HepG2 (cell line): Measurements from ENCODE around the gene JPH4. TPM values are rescaled to one million over a fixed set of nuclear protein-coding genes. Genes with fewer than 3 reads are reported as not detected.

Source experiments
- AGO2 ChIP-seq: fragments of 200-400 bp; formaldehyde crosslinking; optimal IDR thresholded peaks from 2 replicates; pipeline ENCODE3; 2017; ENCODE audit warnings: mild to moderate bottlenecking, low read depth, low read length, moderate library complexity
- CREM ChIP-seq, 2 experiments: sonication (generic) in 1 of 2; formaldehyde crosslinking in 1 of 2; IDR thresholded peaks; 2 replicates each; pipeline versions ENCODE4 v1.4.0 to v1.6.1; 2016 to 2020; ENCODE audit warnings: antibody characterized with exemption in 1 of 2, mild to moderate bottlenecking in 1 of 2, missing genetic modification reagents in 1 of 2
- FOSL1 ChIP-seq: sonication (generic); formaldehyde crosslinking; IDR thresholded peaks from 2 replicates; pipeline ENCODE4 v1.9.0; 2021; ENCODE audit warnings: missing genetic modification reagents, borderline replicate concordance
- HNRNPH1 ChIP-seq: fragments of 200-400 bp; formaldehyde crosslinking; optimal IDR thresholded peaks from 2 replicates; pipeline ENCODE3; 2017; ENCODE audit warnings: mild to moderate bottlenecking, low read depth, low read length
- KAT7 ChIP-seq: IDR thresholded peaks from 2 replicates; pipeline ENCODE4 v1.6.1; 2018; ENCODE audit warnings: borderline replicate concordance, missing compliant biosample characterization
- NFATC3 ChIP-seq: sonication (generic); formaldehyde crosslinking; IDR thresholded peaks from 2 replicates; pipeline ENCODE4 v1.5.1; 2020; ENCODE audit warnings: mild to moderate bottlenecking, missing genetic modification reagents
- NFYB ChIP-seq: sonication (generic); formaldehyde crosslinking; IDR thresholded peaks from 2 replicates; pipeline ENCODE4 v1.4.0; 2020; ENCODE audit warnings: missing genetic modification reagents
- PCBP2 ChIP-seq: fragments of 200-400 bp; formaldehyde crosslinking; optimal IDR thresholded peaks from 2 replicates; pipeline ENCODE3; 2018; ENCODE audit warnings: low read length, low read depth; ENCODE audit not compliant: poor library complexity, severe bottlenecking
- PRMT3 ChIP-seq: sonication (generic); formaldehyde crosslinking; IDR thresholded peaks from 2 replicates; pipeline ENCODE4 v1.8.1; 2022; ENCODE audit warnings: low read depth, mild to moderate bottlenecking, moderate library complexity, missing genetic modification reagents, borderline replicate concordance
- SIN3A ChIP-seq: IDR thresholded peaks from 2 replicates; pipeline ENCODE4 v1.6.1; 2011; ENCODE audit warnings: low read depth, mild to moderate bottlenecking, control low read depth, low read length, borderline replicate concordance
- TBX3 ChIP-seq: fragments of 450-650 bp; IDR thresholded peaks from 2 replicates; pipeline ENCODE4 v1.6.1; 2017; ENCODE audit warnings: antibody characterized with exemption, mild to moderate bottlenecking, inconsistent platforms, borderline replicate concordance
- TRIM24 ChIP-seq: sonication (generic); formaldehyde crosslinking; IDR thresholded peaks from 2 replicates; pipeline ENCODE4 v1.8.0; 2022; ENCODE audit warnings: mild to moderate bottlenecking, missing genetic modification reagents
- ZFAT ChIP-seq: sonication (generic); formaldehyde crosslinking; conservative IDR thresholded peaks from 2 replicates; pipeline ENCODE4 v1.8.1; 2023; ENCODE audit warnings: missing genetic modification reagents, inconsistent platforms
- ZFP90 ChIP-seq: sonication (generic); formaldehyde crosslinking; IDR thresholded peaks from 2 replicates; pipeline ENCODE4 v1.8.0; 2022; ENCODE audit warnings: missing genetic modification reagents, mild to moderate bottlenecking, inconsistent platforms, borderline replicate concordance
- ZKSCAN1 ChIP-seq: fragments of 150-350 bp; IDR thresholded peaks from 2 replicates; pipeline ENCODE4 v1.6.1; 2014; ENCODE audit warnings: low read length
- ZNF564 ChIP-seq: sonication (generic); formaldehyde crosslinking; IDR thresholded peaks from 2 replicates; pipeline ENCODE4 v1.8.1; 2023; ENCODE audit warnings: mild to moderate bottlenecking, missing genetic modification reagents
- ZNF652 ChIP-seq: IDR thresholded peaks from 2 replicates; pipeline ENCODE4 v1.6.1; 2016; ENCODE audit warnings: low read depth, borderline replicate concordance
- ZNF782 ChIP-seq: sonication (generic); formaldehyde crosslinking; IDR thresholded peaks from 2 replicates; pipeline ENCODE4 v1.4.0; 2020; ENCODE audit warnings: missing genetic modification reagents, mild to moderate bottlenecking, borderline replicate concordance
- polyA plus RNA-seq, 8 experiments: library from polyadenylated mRNA; depleted of rRNA in 3 of 8; stranded (reverse) in 7 of 8; unstranded in 1 of 8; fragments of >200 nt; fragmentation: Illumina TruSeq in 4 of 8; extraction: Trizol in 4 of 8; gene quantifications; 2 replicates each; pipeline versions ENCODE4 v1.2.1 to v1.2.3, GENCODE V29; 2011 to 2016; ENCODE audit warnings: low read depth in 4 of 8, missing spikeins in 1 of 8, mixed read lengths in 1 of 8; ENCODE audit not compliant: insufficient read depth in 1 of 8
- total RNA-seq, 5 experiments: library from RNA; depleted of rRNA; stranded (reverse); fragments of >200 nt; fragmentation: Illumina TruSeq; extraction: Trizol; gene quantifications; 2 replicates each; pipeline ENCODE4 v1.2.3, GENCODE V29; 2016; ENCODE audit warnings: low read depth in 1 of 5
- TF ChIP-seq, protein P1 (sequence below): sonication (generic); formaldehyde crosslinking; IDR thresholded peaks from 2 replicates; pipeline ENCODE4 v1.5.0; 2020; ENCODE audit warnings: mild to moderate bottlenecking, missing genetic modification reagents
- TF ChIP-seq, protein P2 (sequence below): sonication (generic); formaldehyde crosslinking; IDR thresholded peaks from 2 replicates; pipeline ENCODE4 v1.4.0; 2020; ENCODE audit warnings: missing genetic modification reagents; ENCODE audit errors: not compliant biosample characterization
- TF ChIP-seq, protein P3 (sequence below): sonication (generic); formaldehyde crosslinking; IDR thresholded peaks from 2 replicates; pipeline ENCODE4 v1.9.0; 2022; ENCODE audit warnings: missing genetic modification reagents, mild to moderate bottlenecking, borderline replicate concordance
- TF ChIP-seq, protein P4 (sequence below), 2 experiments: fragments of 450-650 bp in 1 of 2; sonication (generic) in 1 of 2; formaldehyde crosslinking; IDR thresholded peaks; 2 replicates each; pipeline versions ENCODE4 v1.5.0 to v1.8.0; 2020 to 2022; ENCODE audit warnings: mild to moderate bottlenecking in 1 of 2, missing genetic modification reagents in 1 of 2

The JPH4 gene
- total and polyA plus RNA-seq, 2 of the 13 experiments (the other 11 are each of a cell fraction or from before 2014, with no cell fraction given) = 0.08 to 0.22 TPM

DNA sequence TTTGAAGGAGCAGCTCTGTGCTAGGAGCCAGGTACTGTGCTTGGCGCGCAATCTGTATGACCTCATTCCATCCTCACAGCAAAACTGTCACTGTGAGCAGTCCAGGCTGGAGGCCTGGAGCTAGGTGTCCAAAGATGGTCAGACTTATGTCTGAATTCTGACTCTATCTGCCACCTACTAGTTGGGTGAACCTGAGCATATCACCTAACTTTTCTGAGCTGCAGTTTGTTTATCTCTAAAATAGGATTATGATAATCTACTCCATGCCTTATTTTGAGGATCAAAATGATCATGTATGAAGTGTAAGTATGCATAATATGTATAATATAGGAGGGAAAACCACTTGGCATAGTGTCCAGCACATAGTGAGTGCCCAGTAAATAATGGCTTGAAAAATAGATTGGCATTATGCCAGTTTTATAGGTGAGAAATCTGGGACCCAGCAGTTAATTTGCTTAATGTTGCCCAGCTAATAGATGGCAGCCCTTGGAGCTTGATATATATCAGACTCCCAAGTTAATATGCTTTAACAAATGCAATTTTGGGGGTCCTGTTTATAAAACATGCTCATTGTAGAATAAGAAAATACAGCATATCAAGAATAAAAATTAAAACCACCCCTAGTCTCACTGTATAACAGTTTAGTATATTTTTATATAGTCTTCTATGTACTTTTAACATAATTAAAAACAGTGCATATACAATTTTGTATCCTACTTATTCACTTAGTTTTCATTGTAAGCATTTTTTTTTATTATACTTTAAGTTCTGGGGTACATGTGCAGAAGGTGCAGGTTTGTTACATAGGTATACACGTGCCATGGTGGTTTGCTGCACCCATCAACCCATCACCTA is 4.5 kb upstream of the JPH4 start (continued):
- TF ChIP-seq, protein P1, sequence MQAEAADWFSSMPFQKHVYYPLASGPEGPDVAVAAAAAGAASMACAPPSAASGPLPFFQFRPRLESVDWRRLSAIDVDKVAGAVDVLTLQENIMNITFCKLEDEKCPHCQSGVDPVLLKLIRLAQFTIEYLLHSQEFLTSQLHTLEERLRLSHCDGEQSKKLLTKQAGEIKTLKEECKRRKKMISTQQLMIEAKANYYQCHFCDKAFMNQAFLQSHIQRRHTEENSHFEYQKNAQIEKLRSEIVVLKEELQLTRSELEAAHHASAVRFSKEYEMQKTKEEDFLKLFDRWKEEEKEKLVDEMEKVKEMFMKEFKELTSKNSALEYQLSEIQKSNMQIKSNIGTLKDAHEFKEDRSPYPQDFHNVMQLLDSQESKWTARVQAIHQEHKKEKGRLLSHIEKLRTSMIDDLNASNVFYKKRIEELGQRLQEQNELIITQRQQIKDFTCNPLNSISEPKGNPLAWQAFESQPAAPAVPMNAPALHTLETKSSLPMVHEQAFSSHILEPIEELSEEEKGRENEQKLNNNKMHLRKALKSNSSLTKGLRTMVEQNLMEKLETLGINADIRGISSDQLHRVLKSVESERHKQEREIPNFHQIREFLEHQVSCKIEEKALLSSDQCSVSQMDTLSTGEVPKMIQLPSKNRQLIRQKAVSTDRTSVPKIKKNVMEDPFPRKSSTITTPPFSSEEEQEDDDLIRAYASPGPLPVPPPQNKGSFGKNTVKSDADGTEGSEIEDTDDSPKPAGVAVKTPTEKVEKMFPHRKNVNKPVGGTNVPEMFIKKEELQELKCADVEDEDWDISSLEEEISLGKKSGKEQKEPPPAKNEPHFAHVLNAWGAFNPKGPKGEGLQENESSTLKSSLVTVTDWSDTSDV = no peak
- TF ChIP-seq, protein P2, sequence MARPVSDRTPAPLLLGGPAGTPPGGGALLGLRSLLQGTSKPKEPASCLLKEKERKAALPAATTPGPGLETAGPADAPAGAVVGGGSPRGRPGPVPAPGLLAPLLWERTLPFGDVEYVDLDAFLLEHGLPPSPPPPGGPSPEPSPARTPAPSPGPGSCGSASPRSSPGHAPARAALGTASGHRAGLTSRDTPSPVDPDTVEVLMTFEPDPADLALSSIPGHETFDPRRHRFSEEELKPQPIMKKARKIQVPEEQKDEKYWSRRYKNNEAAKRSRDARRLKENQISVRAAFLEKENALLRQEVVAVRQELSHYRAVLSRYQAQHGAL (CRISPR knock-in tag) = no peak
- TF ChIP-seq TRIM24 (CRISPR knock-in tag) = 0 out of 2 replicates have a peak, but pooled peaks have one; percentile 22
- TF ChIP-seq TBX3 = no peak
- no peak for TF ChIP-seq ZNF652 (CRISPR knock-in tag)
- TF ChIP-seq FOSL1 (CRISPR knock-in tag) = no peak
- no peak; the same call in none of the 2 replicates for TF ChIP-seq SIN3A
- no peak for TF ChIP-seq CREM (IDR thresholded peaks at IDR 0.05)
- no peak for TF ChIP-seq CREM (CRISPR knock-in tag; IDR thresholded peaks at IDR 0.05)
- 0 out of 2 replicates have a peak, but pooled peaks have one; percentile 10 for TF ChIP-seq NFATC3
- TF ChIP-seq ZNF564 = peak; percentile 52; the same call in 1 of the 2 replicates
- TF ChIP-seq AGO2 = peak; percentile 86
- TF ChIP-seq, protein P3, sequence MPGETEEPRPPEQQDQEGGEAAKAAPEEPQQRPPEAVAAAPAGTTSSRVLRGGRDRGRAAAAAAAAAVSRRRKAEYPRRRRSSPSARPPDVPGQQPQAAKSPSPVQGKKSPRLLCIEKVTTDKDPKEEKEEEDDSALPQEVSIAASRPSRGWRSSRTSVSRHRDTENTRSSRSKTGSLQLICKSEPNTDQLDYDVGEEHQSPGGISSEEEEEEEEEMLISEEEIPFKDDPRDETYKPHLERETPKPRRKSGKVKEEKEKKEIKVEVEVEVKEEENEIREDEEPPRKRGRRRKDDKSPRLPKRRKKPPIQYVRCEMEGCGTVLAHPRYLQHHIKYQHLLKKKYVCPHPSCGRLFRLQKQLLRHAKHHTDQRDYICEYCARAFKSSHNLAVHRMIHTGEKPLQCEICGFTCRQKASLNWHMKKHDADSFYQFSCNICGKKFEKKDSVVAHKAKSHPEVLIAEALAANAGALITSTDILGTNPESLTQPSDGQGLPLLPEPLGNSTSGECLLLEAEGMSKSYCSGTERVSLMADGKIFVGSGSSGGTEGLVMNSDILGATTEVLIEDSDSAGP (CRISPR knock-in tag) = no peak
- no peak for TF ChIP-seq HNRNPH1
- TF ChIP-seq KAT7 (CRISPR knock-in tag) = no peak
- TF ChIP-seq, protein P4, sequence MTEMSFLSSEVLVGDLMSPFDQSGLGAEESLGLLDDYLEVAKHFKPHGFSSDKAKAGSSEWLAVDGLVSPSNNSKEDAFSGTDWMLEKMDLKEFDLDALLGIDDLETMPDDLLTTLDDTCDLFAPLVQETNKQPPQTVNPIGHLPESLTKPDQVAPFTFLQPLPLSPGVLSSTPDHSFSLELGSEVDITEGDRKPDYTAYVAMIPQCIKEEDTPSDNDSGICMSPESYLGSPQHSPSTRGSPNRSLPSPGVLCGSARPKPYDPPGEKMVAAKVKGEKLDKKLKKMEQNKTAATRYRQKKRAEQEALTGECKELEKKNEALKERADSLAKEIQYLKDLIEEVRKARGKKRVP (CRISPR knock-in tag; IDR thresholded peaks at IDR 0.05) = peak in 1 of 2 experiments; percentile 87; a peak in 2 of 4 replicates
- TF ChIP-seq ZFP90 = peak; percentile 5; the same call in 1 of the 2 replicates
- peak; percentile 9; the same call in 1 of the 2 replicates for TF ChIP-seq PRMT3 (CRISPR knock-in tag)
- TF ChIP-seq PCBP2 = peak; percentile 16
- no peak for TF ChIP-seq ZNF782
- TF ChIP-seq ZFAT (CRISPR knock-in tag) = 0 out of 2 replicates have a peak, but pooled peaks have one; percentile 4
- peak; percentile 27; the same call in 1 of the 2 replicates for TF ChIP-seq NFYB
- TF ChIP-seq ZKSCAN1 = peak; percentile 20; the same call in 1 of the 2 replicates
